Epithelial cell of esophagus (primary cell): ENCODE data around the gene CD69.
A peak's percentile ranks its signal among the peaks of the same experiment; 100 is the strongest.

Experiments used
- DNase-seq: peaks from one replicate; pipeline ENCODE4 v3.0.0; 2010; ENCODE audit warnings: low read depth
- H3K4me3 ChIP-seq: 2 replicates; pipeline ENCODE4 v1.5.1; 2011; ENCODE audit warnings: mild to moderate bottlenecking, low read length, control low read depth
- CTCF ChIP-seq: IDR thresholded peaks from 2 replicates; pipeline ENCODE4 v1.5.1; 2011; ENCODE audit warnings: low read depth, mild to moderate bottlenecking, low read length, control low read depth, inconsistent platforms; ENCODE audit not compliant: insufficient read depth; ENCODE audit errors: missing control alignments

CD69 gene

GRCh38 chr12:9760699-9761418 is at the start of gene CD69:
CD69 (minus strand) TSS chr12:9760901; CDS start chr12:9760820, 81 bp downstream.
- DNase-seq = no peak
- TF ChIP-seq CTCF = no peak
- H3K4me3 ChIP-seq = no peak within 1 kb of the TSS

- no peak for DNase-seq
- no peak for TF ChIP-seq CTCF
- no peak overlapping the region for H3K4me3 ChIP-seq
Measured at GRCh38 chr12:9809866-9810265, 49.2 kb upstream of the CD69 start.

- DNase-seq = no peak
- no peak for TF ChIP-seq CTCF
- no peak overlapping the region for H3K4me3 ChIP-seq
Measured at GRCh38 chr12:9809338-9809737, 48.6 kb upstream of the CD69 start.

- no peak overlapping the region for H3K4me3 ChIP-seq
- no peak for TF ChIP-seq CTCF
- DNase-seq = peak; percentile 32
Measured at GRCh38 chr12:9808504-9808903, 47.8 kb upstream of the CD69 start.

- H3K4me3 ChIP-seq = no peak overlapping the region
- DNase-seq = no peak
- TF ChIP-seq CTCF = no peak
Measured at GRCh38 chr12:9806714-9807113, 46.0 kb upstream of the CD69 start.

GRCh38 chr12:9805883-9806282 is 45.2 kb upstream of the CD69 start:
- DNase-seq = no peak
- no peak for TF ChIP-seq CTCF
- no peak overlapping the region for H3K4me3 ChIP-seq

- H3K4me3 ChIP-seq = no peak overlapping the region
- TF ChIP-seq CTCF = no peak
- DNase-seq = no peak
Measured at GRCh38 chr12:9799961-9800360, 39.3 kb upstream of the CD69 start.
